Loucy (cell line): ENCODE measurements around the gene MRPS35.

Experiments
- H2AFZ ChIP-seq: fragments of 200-600 bp; sonication (generic); 2 replicates; pipeline ENCODE4 v1.6.0; 2016; ENCODE audit warnings: antibody characterized with exemption, mild to moderate bottlenecking, low read length, moderate library complexity
- H3F3A ChIP-seq: fragments of 200-600 bp; 2 replicates; pipeline ENCODE4 v1.6.0; 2016; ENCODE audit warnings: antibody characterized with exemption, low read depth, mild to moderate bottlenecking
- H3K27me3 ChIP-seq: fragments of 200-600 bp; sonication (generic); 2 replicates; pipeline ENCODE4 v1.6.1; 2014; ENCODE audit warnings: low read length, mild to moderate bottlenecking; ENCODE audit not compliant: insufficient read depth, poor library complexity, severe bottlenecking
- H3K36me3 ChIP-seq: fragments of 200-600 bp; sonication (generic); 2 replicates; pipeline ENCODE4 v1.6.1; 2016; ENCODE audit warnings: low read length; ENCODE audit not compliant: insufficient read depth
- H3K4me1 ChIP-seq: fragments of 200-600 bp; sonication (generic); 2 replicates; pipeline ENCODE4 v1.5.1; 2014; ENCODE audit warnings: low read length, mild to moderate bottlenecking; ENCODE audit not compliant: insufficient read depth, poor library complexity, severe bottlenecking
- H3K4me2 ChIP-seq: fragments of 200-600 bp; sonication (generic); 2 replicates; pipeline ENCODE4 v1.6.0; 2014; ENCODE audit warnings: antibody characterized with exemption, low read length, low read depth, mild to moderate bottlenecking; ENCODE audit not compliant: poor library complexity, severe bottlenecking
- H3K4me3 ChIP-seq: fragments of 200-600 bp; sonication (generic); 2 replicates; pipeline ENCODE4 v1.5.1; 2014; ENCODE audit warnings: low read length, mild to moderate bottlenecking, mixed read lengths; ENCODE audit not compliant: poor library complexity, severe bottlenecking
- H3K79me2 ChIP-seq: fragments of 200-600 bp; sonication (generic); 2 replicates; pipeline ENCODE4 v1.6.1; 2014; ENCODE audit warnings: low read length; ENCODE audit not compliant: insufficient read depth
- H3K9ac ChIP-seq: fragments of 200-600 bp; sonication (generic); 2 replicates; pipeline ENCODE4 v1.6.0; 2014; ENCODE audit warnings: mild to moderate bottlenecking, low read depth, low read length, moderate library complexity; ENCODE audit not compliant: poor library complexity, severe bottlenecking
- H3K9me2 ChIP-seq: fragments of 200-600 bp; sonication (generic); replicated peaks from 2 replicates; pipeline ENCODE4 v1.6.1; 2016; ENCODE audit warnings: low read depth, low read length, mixed read lengths
- H3K9me3 ChIP-seq: fragments of 200-600 bp; sonication (generic); 2 replicates; pipeline ENCODE4 v1.6.1; 2014; ENCODE audit warnings: mild to moderate bottlenecking, antibody characterized with exemption, low read length, low read depth; ENCODE audit not compliant: insufficient read depth
- H4K20me1 ChIP-seq: fragments of 200-600 bp; sonication (generic); 2 replicates; pipeline ENCODE4 v1.6.0; 2014; ENCODE audit warnings: antibody characterized with exemption, low read length, mild to moderate bottlenecking; ENCODE audit not compliant: insufficient read depth, poor library complexity, severe bottlenecking
- CTCF ChIP-seq: fragments of 200-600 bp; sonication (generic); conservative IDR thresholded peaks from 2 replicates; pipeline ENCODE4 v1.5.1; 2014; ENCODE audit warnings: mild to moderate bottlenecking, antibody characterized with exemption, low read length
- EZH2phosphoT487 ChIP-seq: fragments of 200-600 bp; IDR thresholded peaks from 2 replicates; pipeline ENCODE4 v1.6.1; 2018; ENCODE audit warnings: antibody characterized with exemption, mild to moderate bottlenecking, moderate library complexity, borderline replicate concordance

The MRPS35 gene

GRCh38 chr12:27710592-27711316, at the start of gene MRPS35:
Gene MRPS35, plus strand, starts transcription at chr12:27710832. Its CDS starts 12 bp downstream, at chr12:27710844.
- Histone ChIP-seq H3F3A (no peaks in the 10 kb centered on the region), H3K4me1 (peaks cover 29% of the 10 kb centered on the region), H3K36me3 (no peaks in the 10 kb centered on the region), H3K9me2 (no peaks in the 10 kb centered on the region), H3K27me3 (no peaks in the 10 kb centered on the region), H4K20me1 (peaks cover 16% of the 10 kb centered on the region), H3K4me2 (peak within 1 kb of the TSS; percentile 73), H3K4me3 (peak within 1 kb of the TSS; percentile 87), H2AFZ (peak within 1 kb of the TSS; percentile 89), H3K9ac (peak within 1 kb of the TSS; percentile 77), H3K9me3 (no peaks in the 10 kb centered on the region), H3K79me2 (peaks cover 41% of the 10 kb centered on the region)
- TF ChIP-seq EZH2phosphoT487 (no peak), CTCF (no peak)

GRCh38 chr12:27665704-27666103, 44.9 kb upstream of the MRPS35 start:
- Histone ChIP-seq H3F3A (no peaks in the 10 kb centered on the region), H3K79me2 (no peaks in the 10 kb centered on the region)

GRCh38 chr12:27666510-27666909, 44.1 kb upstream of the MRPS35 start:
- H3K36me3 ChIP-seq, result no peaks in the 10 kb centered on the region
- H3K9ac ChIP-seq, result no peak overlapping the region
- H3K4me3 ChIP-seq, result no peak overlapping the region

More at GRCh38 chr12:27665704-27666103, 44.9 kb upstream of the MRPS35 start:
- H3K36me3 ChIP-seq, result peaks cover 5% of the 10 kb centered on the region; the same call in 1 of the 2 replicates
- no peak overlapping the region for H3K4me2 ChIP-seq
- TF ChIP-seq CTCF, result no peak
- TF ChIP-seq EZH2phosphoT487, result no peak
- no peak overlapping the region for H2AFZ ChIP-seq
- no peaks in the 10 kb centered on the region for H4K20me1 ChIP-seq
- no peak overlapping the region for H3K9ac ChIP-seq
- H3K27me3 ChIP-seq, result no peaks in the 10 kb centered on the region
- H3K4me3 ChIP-seq, result no peak overlapping the region
- no peaks in the 10 kb centered on the region for H3K9me3 ChIP-seq
- H3K9me2 ChIP-seq, result no peaks in the 10 kb centered on the region
- no peaks in the 10 kb centered on the region for H3K4me1 ChIP-seq

More at GRCh38 chr12:27666510-27666909, 44.1 kb upstream of the MRPS35 start:
- no peaks in the 10 kb centered on the region for H4K20me1 ChIP-seq
- no peaks in the 10 kb centered on the region for H3K27me3 ChIP-seq
- H3K9me3 ChIP-seq, result no peaks in the 10 kb centered on the region
- H3K79me2 ChIP-seq, result no peaks in the 10 kb centered on the region
- no peak overlapping the region for H3K4me2 ChIP-seq
- no peak for TF ChIP-seq EZH2phosphoT487
- no peak for TF ChIP-seq CTCF
- no peak overlapping the region for H2AFZ ChIP-seq
- H3K4me1 ChIP-seq, result no peaks in the 10 kb centered on the region
- H3K9me2 ChIP-seq, result no peaks in the 10 kb centered on the region
- H3F3A ChIP-seq, result no peaks in the 10 kb centered on the region
